TTC549 (cell line): ENCODE measurements around the gene PLCG2.
"Not testable (repeated sequence)": the region's sequence is repeated elsewhere in the genome, so short reads cannot be mapped to it uniquely, and the experiment has no call there.

Source experiments
- FAIRE-seq: peaks from 2 replicates; lab custom pipeline; 2012; peaks lifted over from hg19 to GRCh38; lab: Jason Lieb, UNC

The PLCG2 gene

DNA sequence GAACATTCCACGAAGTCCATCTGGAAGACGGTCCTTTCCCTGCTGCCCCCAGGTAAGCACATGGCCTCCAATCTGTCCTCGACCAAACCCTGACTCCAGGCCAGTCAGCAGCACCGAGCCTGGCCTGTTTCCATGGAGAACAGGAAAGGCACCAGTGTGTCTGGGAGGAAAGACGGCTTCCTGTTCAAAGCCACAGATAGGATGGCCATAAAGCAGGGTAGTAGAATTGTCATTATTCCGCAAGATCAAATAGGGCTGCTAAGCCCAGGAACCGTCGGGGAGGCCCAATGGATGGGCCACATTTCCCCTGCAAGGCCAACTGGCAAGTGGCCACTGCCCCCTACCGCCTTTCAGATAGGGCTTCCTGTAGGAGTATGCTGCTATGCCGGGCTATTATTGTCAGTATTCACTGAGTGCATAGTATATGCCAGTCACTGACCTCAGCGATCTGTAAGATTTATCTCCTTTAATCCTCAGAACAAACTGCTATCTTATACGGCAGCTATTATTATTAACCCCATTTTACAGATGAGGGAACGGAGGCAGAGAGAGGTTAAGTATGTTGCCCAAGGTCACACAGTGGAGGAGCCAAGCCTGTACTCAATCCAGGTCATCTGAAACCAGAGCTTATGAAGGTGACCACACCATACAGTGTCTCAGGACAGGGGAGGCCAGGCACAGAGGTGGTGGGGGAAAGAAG, 23.0 kb upstream of the PLCG2 start:
- FAIRE-seq: no peak

GRCh38 chr16:81756615-81757356, 22.3 kb upstream of the PLCG2 start:
- FAIRE-seq: no peak

GRCh38 chr16:81758376-81758775, 20.7 kb upstream of the PLCG2 start:
- FAIRE-seq: no peak

DNA sequence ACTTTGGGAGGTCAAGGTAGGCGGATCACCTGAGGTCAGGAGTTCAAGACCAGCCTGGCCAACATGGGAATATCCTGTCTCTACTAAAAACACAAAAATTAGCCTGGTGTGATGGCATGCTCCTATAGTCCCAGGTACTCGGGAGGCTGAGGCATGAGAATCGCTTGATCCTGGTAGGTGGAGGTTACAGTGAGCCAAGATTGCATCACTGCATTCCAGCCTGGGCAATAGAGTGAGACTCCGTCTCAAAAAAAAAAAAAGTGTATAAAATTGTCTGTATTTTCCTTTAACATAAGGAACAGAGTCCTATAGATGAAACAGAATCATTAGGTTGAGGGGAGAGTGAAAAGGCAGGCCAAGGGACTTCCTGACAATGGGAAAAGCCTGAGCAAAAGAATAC, 16.8 kb upstream of the PLCG2 start:
- FAIRE-seq: not testable (repeated sequence)

- no peak for FAIRE-seq
These were observed 13.8 kb upstream of the PLCG2 start for GRCh38 chr16:81765111-81765919.

GRCh38 chr16:81765969-81766368, 13.1 kb upstream of the PLCG2 start:
- no peak for FAIRE-seq

DNA sequence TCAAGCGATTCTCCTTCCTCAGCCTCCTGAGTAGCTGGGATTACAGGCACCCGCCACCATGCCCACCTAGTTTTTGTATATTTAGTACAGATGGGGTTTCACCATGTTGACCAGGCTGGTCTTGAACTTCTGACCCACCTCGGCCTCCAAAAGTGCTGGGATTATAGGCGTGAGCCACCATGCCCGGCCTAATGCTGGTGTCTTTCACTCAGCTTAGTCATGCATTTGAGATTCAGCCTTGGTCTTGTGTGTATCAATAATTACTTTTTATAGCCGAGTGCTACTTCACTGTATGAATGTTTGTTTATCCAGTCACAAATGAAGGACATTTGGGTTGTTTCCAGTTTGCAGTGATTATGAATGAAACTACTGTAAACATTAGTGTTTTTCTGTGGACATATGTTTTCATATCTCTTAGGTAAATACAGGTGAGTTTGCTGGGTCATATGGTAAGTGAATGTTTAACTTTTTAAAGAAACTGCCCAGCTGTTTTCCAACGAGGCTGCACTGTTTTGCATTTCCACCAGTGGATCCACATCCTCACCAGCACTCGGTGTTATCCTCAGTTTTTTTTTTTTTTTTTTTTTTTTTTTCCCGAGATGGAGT, 11.0 kb upstream of the PLCG2 start:
- FAIRE-seq: no peak

GRCh38 chr16:81770008-81770407, 9.1 kb upstream of the PLCG2 start:
- no peak for FAIRE-seq

DNA sequence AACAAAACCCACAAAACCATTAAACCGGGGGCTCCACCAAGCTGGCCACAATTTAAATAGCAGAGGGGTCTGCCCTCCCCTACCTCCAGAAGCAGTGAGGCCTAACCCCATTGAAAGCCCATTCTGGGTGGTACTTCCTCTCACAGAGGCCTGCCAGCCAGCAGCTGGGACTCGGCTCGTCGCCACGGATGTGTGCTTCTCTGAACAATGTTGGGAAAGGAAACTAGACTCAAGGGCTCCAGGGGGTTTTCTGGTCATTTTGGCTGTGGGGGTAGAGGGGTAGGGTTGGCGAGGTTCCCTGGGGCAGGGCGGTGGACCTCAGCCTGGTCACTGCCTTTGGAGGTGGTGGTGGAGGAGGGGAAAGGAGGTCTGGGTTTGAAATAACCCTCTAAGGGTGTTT, 4.7 kb upstream of the PLCG2 start:
- FAIRE-seq: no peak

GRCh38 chr16:81775570-81775969, 3.5 kb upstream of the PLCG2 start:
- no peak for FAIRE-seq

DNA sequence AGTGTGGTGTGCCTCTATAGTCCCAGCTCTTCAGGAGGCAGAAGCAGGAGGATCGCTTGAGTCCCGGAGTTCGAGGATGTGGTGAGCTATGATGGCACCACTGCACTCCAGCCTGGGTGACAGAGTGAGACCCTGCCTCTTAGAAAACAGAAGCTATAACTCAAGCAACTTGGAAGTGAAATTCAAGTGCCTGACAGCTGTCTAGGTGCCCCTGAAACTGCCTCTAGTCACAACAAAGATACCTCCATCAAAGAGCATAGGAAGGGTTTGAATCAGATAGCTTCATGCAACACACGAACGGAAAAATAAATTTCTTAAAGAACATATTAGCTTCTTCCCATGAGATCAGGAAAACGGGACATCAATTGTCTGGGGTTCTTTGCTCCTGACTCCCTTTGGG, 860 bp upstream of the PLCG2 start:
- FAIRE-seq: no peak

DNA sequence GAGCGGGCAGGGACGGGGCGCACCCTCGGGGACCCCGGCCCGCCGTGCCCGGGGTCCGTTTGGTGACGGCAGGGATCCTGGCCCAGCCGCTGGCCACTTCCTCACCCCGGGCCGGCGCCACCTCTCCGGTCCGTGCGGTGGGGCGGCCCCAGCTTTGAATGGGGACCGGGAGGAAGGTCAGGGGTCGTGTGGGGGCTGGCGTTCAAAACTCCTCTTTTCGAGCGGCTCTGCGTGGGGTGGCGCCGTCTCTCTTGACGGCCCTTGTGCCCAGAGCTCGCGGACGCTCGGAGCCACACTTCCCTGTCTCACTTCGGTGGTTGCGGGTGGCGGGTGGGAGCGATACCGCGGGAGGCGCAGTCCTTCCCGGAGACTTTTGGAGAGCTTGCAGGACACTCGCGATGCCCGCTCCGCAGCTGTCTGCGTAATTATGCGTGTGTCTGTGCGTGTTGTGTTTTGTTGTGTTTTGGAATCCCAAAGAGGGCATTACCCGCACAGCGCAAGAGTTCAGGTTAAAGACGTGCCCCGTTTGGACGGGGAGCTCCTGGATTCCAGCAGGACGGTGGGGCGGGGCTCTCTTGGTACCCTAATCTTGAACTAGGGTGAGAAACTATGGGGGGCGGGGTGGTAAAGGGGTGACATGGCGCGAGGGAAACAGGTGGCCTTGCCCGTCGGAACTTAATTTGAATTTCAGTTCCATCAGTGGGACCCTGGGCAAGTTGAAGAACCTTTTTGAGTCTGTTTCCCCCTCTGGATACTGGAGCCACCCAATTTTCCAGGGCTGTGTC, 637 bp downstream of the PLCG2 start:
- FAIRE-seq: no peak

- FAIRE-seq: no peak
These were observed 1.3 kb downstream of the PLCG2 start for GRCh38 chr16:81780350-81780749.

- FAIRE-seq: no peak
These were observed 3.1 kb downstream of the PLCG2 start for GRCh38 chr16:81782236-81782635.

DNA sequence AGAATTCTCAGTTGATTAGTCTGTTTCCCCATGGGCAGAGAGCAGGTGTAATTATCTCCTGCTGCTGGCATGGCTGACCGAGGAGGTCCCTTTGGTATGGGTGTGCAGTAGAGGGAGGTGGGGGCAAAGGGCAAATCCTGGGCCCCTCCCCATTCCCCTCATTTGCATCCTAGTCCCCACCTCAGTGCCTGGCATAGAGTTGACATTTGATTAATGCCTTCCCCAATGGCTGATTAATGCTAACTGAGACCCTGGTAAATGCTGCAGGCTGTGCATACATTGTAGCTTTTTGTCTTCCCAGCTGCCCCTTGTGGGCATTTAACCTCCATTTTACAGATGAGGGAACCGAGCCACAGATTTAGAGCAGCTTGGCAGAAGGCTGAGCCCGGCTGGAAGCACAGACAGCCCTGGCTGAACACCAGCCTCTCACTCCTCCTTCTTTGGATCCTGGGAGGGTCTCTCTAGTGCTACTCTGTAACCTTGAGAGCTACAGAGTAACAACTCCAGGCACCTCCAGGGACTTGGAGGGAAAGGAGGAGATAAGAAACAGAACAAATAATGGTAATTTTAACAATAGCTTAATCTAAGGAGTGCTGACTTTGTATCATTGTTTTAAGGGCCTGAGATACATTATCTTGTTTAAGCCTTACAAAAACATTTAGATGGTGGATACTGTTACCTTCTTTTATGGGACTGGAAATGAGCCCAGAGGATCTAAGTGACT, 5.1 kb downstream of the PLCG2 start:
- FAIRE-seq: no peak

GRCh38 chr16:81785138-81785924, 6.2 kb downstream of the PLCG2 start:
- no peak for FAIRE-seq

DNA sequence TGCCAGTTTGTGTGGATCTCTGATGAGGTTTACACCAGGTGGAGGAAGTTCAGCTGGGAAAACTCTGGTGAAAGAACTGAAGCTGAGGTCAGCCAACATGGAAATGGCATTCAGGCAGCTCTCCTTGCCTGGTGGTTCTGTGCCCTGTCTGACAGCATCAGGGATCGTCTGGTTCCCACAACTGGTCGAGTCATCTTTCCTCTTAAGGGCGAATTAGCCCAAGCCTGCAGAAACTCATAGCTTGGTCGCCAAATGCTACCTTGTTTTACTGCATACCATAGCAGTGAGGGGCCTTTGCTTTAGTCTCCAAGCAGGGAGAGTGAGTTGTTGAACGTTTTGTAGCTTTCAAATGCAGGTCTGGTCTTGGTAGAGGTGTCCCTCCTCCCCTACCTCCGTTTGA, 7.2 kb downstream of the PLCG2 start:
- FAIRE-seq: no peak

DNA sequence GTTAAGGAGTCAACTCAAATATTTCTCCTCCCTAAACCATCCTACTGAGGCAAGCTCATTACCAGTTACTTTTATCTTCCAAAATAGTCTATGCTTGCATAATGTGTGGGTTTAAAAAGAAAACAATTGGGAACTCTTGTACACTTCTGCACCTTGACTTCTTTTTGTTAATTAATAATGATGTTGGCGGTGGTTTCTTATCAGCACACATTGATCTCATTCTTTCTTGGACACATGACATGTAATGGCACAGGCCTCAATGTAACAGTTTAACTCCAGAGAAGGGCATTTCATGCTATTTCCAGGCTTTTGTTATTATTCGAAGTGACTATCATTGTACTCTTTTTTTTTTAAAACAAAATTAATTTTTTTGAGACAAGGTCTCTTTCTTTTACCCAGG, 7.8 kb downstream of the PLCG2 start:
- FAIRE-seq: no peak

DNA sequence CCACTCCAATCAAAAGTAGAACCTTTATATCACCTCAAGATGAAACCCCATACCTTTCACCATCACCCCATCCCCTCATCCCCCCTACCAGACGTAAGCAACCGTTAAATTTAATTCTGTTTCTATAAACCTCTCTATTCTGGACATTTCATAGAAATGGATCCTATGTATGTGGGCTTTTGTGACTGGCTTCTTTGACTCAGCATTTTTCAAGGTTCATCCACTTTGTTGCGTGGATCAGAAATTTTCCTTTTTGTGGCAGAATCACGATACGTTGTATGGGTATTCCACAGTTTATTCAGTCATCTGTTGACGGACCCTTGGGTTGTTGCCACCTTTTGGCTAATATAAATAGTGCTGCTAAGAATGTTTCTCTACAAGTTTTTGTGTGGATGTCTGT, 8.6 kb downstream of the PLCG2 start:
- FAIRE-seq: no peak

- no peak for FAIRE-seq
These were observed 11.2 kb downstream of the PLCG2 start for GRCh38 chr16:81790277-81790676.
